Gastrocnemius medialis (tissue), 4 donors: ENCODE measurements around the gene MSI2. TPM values are rescaled to one million over a fixed set of nuclear protein-coding genes. Genes with fewer than 3 reads are reported as not detected.

Experiments used
- ATAC-seq, 2 donors: fragments of 150-250 bp; one replicate each; pipeline ENCODE4 v1.9.1; 2016
- DNase-seq, 2 donors: peaks; one replicate each; pipeline ENCODE4 v3.0.0-alpha.2; 2019
- H3K27ac ChIP-seq, 4 donors: fragments of 200-600 bp; sonication (generic); 1 replicate in 1 of 4; 2 replicates in 3 of 4; pipeline ENCODE4 v1.5.1; 2016 to 2018; ENCODE audit warnings: mild to moderate bottlenecking in 2 of 4, moderate library complexity in 1 of 4
- H3K27me3 ChIP-seq, 3 donors: fragments of 200-600 bp; sonication (generic) in 2 of 3; 1 replicate in 1 of 3; 2 replicates in 2 of 3; pipeline versions ENCODE4 v1.5.1 to v1.6.0; 2016 to 2019; ENCODE audit warnings: mild to moderate bottlenecking in 1 of 3, moderate library complexity in 1 of 3
- H3K36me3 ChIP-seq, 2 donors: fragments of 200-600 bp; sonication (generic) in 1 of 2; one replicate each; pipeline ENCODE4 v1.5.1; 2017 to 2018
- H3K4me1 ChIP-seq, 2 donors: fragments of 200-600 bp; sonication (generic) in 1 of 2; one replicate each; pipeline ENCODE4 v1.5.1; 2016 to 2017; ENCODE audit warnings: mild to moderate bottlenecking in 2 of 2
- H3K4me3 ChIP-seq, 4 donors: fragments of 200-600 bp; sonication (generic) in 3 of 4; 1 replicate in 1 of 4; 2 replicates in 3 of 4; pipeline ENCODE4 v1.5.1; 2016 to 2019; ENCODE audit warnings: mild to moderate bottlenecking in 2 of 4
- H3K9me3 ChIP-seq, 3 donors: fragments of 200-600 bp; sonication (generic) in 2 of 3; 1 replicate in 1 of 3; 2 replicates in 2 of 3; pipeline ENCODE4 v1.5.1; 2016 to 2019
- POLR2A ChIP-seq, 2 donors: fragments of 450-650 bp; IDR thresholded peaks; one replicate each; pipeline ENCODE4 v1.6.1; 2017; ENCODE audit warnings: antibody characterized with exemption in 2 of 2, mild to moderate bottlenecking in 2 of 2, moderate library complexity in 2 of 2
- in situ Hi-C, 4 donors: fragments of 200-750 bp; cut with MboI; loops; one replicate each; pipeline versions ENCODE4 v1.15.0 to v1.8.0; 2017; ENCODE audit warnings: low sequenced_read_pairs in 4 of 4
- intact Hi-C: fragments of 100-400 bp; cut with DNase I; formaldehyde crosslinking; loops from one replicate; pipeline ENCODE4 v1.15.1; 2023; ENCODE audit warnings: low total_unique reads
- total RNA-seq, 4 donors: library from RNA; depleted of rRNA; stranded (reverse); fragments of >200 nt; gene quantifications; one replicate each; pipeline versions ENCODE4 v1.1.0 to v1.2.3, GENCODE V29; 2016
- TF ChIP-seq, protein P1 (sequence below), 5 experiments: fragments of 450-650 bp in 3 of 5; fragments of 200-600 bp in 2 of 5; sonication (generic) in 2 of 5; IDR thresholded peaks in 4 of 5; conservative IDR thresholded peaks in 1 of 5; 1 replicate in 4 of 5; 2 replicates in 1 of 5; pipeline ENCODE4 v1.5.1; 2016 to 2019; ENCODE audit warnings: antibody characterized with exemption in 5 of 5, mild to moderate bottlenecking in 3 of 5, moderate library complexity in 3 of 5

Gene MSI2
- total RNA-seq, 4 donors from 2014 or later, result 33.1 to 66.2 (median 48.5) TPM

DNA sequence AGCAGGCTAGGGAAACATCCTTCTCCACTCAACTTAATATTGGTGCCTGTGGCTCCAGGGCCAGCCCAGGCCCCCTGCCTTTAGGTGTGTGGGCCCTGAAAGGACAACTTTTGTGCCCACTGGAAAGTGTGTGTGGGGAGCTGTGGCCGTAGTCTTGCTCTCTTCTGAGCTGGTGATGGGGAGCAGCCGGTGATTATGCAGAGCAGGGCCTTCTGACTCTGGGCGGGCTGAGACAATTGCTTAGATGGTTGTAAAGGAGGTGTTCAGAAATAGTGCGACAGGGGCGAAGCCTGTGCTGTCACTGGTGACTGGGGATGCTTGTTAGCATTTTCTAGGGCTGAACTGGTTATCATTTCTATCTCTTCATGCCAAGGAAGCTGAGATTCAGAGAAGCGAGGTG is 62.6 kb downstream of the MSI2 start:
- H3K27ac ChIP-seq, result no peak overlapping the region
- intact Hi-C loops, result no loop called here

DNA sequence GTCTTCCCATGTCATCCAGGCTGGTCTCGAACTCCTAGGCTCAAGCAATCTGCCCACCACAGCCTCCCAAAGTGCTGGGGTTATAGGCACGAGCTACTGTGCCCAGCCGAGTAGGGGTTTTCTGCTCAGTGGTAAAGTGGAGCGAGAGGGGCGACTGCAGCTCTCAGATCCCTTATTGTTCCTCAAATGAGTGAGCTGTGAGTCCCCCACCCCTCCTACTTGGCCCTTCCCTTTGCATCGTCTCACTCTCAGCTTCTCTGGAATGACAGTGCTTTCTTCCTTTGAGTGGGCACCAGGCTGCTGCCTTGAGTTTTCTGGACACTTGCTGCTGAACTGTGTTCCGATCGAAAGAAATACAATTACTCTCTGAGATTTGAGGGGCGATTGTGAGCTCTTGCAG is 63.5 kb downstream of the MSI2 start:
- ATAC-seq (no peak), DNase-seq (no peak)
- no peak for TF ChIP-seq POLR2A (IDR thresholded peaks at IDR 0.05)
- in situ Hi-C loops (no loop called here), intact Hi-C loops (no loop called here)
- no peak overlapping the region for H3K27ac ChIP-seq
- H3K4me3 ChIP-seq, result no peak overlapping the region
- H3K4me1 ChIP-seq, result peaks cover 34 to 44% of the 10 kb centered on the region in 2 donors
- no peaks in the 10 kb centered on the region for H3K9me3 ChIP-seq
- no peaks in the 10 kb centered on the region for H3K27me3 ChIP-seq
- H3K36me3 ChIP-seq, result no peaks in the 10 kb centered on the region

More for the DNA sequence above, 62.6 kb downstream of the MSI2 start:
- DNase-seq (no peak), ATAC-seq (no peak)
- no peaks in the 10 kb centered on the region for H3K36me3 ChIP-seq
- TF ChIP-seq POLR2A (IDR thresholded peaks at IDR 0.05), result no peak
- TF ChIP-seq, protein P1, sequence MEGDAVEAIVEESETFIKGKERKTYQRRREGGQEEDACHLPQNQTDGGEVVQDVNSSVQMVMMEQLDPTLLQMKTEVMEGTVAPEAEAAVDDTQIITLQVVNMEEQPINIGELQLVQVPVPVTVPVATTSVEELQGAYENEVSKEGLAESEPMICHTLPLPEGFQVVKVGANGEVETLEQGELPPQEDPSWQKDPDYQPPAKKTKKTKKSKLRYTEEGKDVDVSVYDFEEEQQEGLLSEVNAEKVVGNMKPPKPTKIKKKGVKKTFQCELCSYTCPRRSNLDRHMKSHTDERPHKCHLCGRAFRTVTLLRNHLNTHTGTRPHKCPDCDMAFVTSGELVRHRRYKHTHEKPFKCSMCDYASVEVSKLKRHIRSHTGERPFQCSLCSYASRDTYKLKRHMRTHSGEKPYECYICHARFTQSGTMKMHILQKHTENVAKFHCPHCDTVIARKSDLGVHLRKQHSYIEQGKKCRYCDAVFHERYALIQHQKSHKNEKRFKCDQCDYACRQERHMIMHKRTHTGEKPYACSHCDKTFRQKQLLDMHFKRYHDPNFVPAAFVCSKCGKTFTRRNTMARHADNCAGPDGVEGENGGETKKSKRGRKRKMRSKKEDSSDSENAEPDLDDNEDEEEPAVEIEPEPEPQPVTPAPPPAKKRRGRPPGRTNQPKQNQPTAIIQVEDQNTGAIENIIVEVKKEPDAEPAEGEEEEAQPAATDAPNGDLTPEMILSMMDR (IDR thresholded peaks at IDR 0.05 in 4 of 5, conservative IDR thresholded peaks at IDR 0.05 in 1 of 5), result no peak
- H3K27me3 ChIP-seq, result no peaks in the 10 kb centered on the region
- in situ Hi-C loops, result no loop called here
- H3K9me3 ChIP-seq, result no peaks in the 10 kb centered on the region
- no peak overlapping the region for H3K4me3 ChIP-seq
- H3K4me1 ChIP-seq, result peaks cover 25 to 37% of the 10 kb centered on the region in 2 donors

DNA sequence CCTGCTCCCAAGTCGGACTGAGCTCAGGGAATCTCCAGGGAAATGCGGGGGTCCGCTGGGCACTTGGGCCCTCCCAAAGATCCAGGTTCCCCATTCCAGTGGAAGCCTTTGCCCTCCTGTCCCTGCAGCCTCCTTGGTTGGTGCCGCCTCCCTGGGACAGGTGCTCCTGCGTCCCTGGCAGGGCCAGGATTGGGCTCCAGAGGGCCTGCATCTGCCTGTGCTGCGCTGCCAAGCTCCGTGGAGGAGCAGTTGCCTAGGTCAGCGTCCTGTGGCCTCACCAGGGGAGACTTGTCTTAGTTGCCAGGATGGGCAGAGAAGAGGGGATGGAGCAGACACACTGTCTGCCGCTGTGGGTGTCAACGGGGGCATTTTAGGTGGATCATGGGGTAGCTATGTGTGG is 67.1 kb downstream of the MSI2 start:
- no peak for ATAC-seq
- in situ Hi-C loops (no loop called here), intact Hi-C loops (no loop called here)

DNA sequence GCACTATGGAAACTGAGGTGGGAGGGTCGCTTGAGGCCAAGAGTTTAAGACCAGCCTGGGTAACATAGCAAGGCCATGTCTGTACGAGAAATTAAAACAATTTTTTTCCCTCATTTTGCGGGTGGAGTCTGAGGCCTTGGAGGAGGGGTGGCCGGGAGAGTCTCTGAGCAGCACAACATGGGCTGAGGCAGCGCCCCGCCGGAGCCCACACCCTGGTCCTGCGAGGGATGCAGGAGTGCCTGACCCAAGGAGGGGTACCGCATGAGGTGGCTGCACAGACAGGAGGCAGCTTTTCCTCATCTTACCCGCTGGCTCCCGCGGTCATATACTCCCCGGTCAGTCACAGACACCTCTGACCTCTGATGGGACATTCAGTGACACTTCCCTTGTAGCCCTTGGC is 67.7 kb downstream of the MSI2 start:
- in situ Hi-C loops (no loop called here), intact Hi-C loops (no loop called here)
- Histone ChIP-seq H3K36me3 (no peaks in the 10 kb centered on the region), H3K9me3 (no peaks in the 10 kb centered on the region), H3K27ac (peak overlapping the region; percentile 37 to 67 (median 50)), H3K4me1 (peaks cover 59 to 71% of the 10 kb centered on the region in 2 donors), H3K27me3 (no peaks in the 10 kb centered on the region), H3K4me3 (no peak overlapping the region)
- no peak for DNase-seq
- ATAC-seq, result no peak
- TF ChIP-seq, protein P1 (IDR thresholded peaks at IDR 0.05 in 4 of 5, conservative IDR thresholded peaks at IDR 0.05 in 1 of 5), result no peak
- no peak for TF ChIP-seq POLR2A (IDR thresholded peaks at IDR 0.05)

More for the DNA sequence above, 67.1 kb downstream of the MSI2 start:
- no peak for TF ChIP-seq POLR2A (IDR thresholded peaks at IDR 0.05)
- TF ChIP-seq, protein P1 (IDR thresholded peaks at IDR 0.05 in 4 of 5, conservative IDR thresholded peaks at IDR 0.05 in 1 of 5), result no peak
- peaks cover 52 to 71% of the 10 kb centered on the region in 2 donors for H3K4me1 ChIP-seq
- peak overlapping the region; percentile 34 to 67 (median 42) for H3K27ac ChIP-seq
- DNase-seq, result peak in 1 of 2 donors; percentile 34
- H3K9me3 ChIP-seq, result no peaks in the 10 kb centered on the region
- no peaks in the 10 kb centered on the region for H3K36me3 ChIP-seq
- H3K4me3 ChIP-seq, result no peak overlapping the region
- H3K27me3 ChIP-seq, result no peaks in the 10 kb centered on the region

DNA sequence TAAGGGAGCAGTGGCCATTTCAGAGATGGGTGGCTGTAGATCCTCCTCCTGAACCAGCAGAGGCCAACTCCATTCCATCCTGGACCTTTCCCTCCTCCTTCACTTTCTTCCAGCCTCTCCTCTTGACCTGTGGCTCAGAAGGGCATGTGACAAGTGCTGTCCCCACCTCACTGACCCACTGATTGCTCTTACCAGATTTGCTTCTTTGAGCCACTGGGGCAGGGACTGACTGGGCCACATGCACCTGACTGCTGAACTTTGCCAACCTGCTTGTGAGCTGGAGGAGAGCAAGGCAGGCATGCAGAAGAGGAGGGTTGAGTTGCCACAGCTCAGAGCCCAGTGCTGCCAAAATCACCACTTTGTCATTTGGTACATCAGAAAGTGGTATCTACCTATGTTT is 68.3 kb downstream of the MSI2 start:
- ATAC-seq, result no peak

DNA sequence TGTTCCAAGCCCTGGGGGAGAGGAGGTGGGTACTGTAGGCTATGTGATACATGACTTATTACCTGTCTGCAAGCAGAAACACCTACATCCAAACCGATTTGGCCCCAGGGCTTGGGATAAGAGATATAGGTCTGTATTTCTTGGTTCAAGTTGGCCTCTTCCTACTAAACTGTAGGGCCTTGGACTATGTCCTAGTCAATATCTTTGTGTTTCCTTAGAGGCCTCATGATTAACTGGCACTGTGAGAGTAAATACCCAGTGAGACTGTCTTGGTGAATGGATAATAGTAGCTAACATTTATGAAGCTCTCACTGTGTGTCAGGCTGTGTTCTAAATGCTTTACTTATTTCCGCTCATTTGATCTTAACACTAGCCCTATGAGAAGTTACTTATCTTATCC is 70.0 kb downstream of the MSI2 start:
- intact Hi-C loops, result no loop called here
- TF ChIP-seq, protein P1 (IDR thresholded peaks at IDR 0.05 in 4 of 5, conservative IDR thresholded peaks at IDR 0.05 in 1 of 5), result no peak
- TF ChIP-seq POLR2A (IDR thresholded peaks at IDR 0.05), result no peak
- DNase-seq (no peak), ATAC-seq (no peak)
- peaks cover 73 to 90% of the 10 kb centered on the region in 2 donors for H3K4me1 ChIP-seq
- no peaks in the 10 kb centered on the region for H3K9me3 ChIP-seq
- H3K27me3 ChIP-seq, result no peaks in the 10 kb centered on the region
- H3K36me3 ChIP-seq, result no peaks in the 10 kb centered on the region
- in situ Hi-C loops, result no loop called here
- peak overlapping the region; percentile 54 to 83 (median 72) for H3K27ac ChIP-seq
- no peak overlapping the region for H3K4me3 ChIP-seq

More for the DNA sequence above, 68.3 kb downstream of the MSI2 start:
- DNase-seq, result no peak
- in situ Hi-C loops, result no loop called here
- no peak for TF ChIP-seq POLR2A (IDR thresholded peaks at IDR 0.05)
- intact Hi-C loops, result no loop called here
- Histone ChIP-seq H3K27me3 (no peaks in the 10 kb centered on the region), H3K9me3 (no peaks in the 10 kb centered on the region), H3K4me3 (no peak overlapping the region), H3K27ac (peak overlapping the region; percentile 37 to 67 (median 50)), H3K4me1 (peaks cover 65 to 77% of the 10 kb centered on the region in 2 donors), H3K36me3 (no peaks in the 10 kb centered on the region)
